Stimulated activated naive CD4-positive, alpha-beta T cell treated with Interleukin-2 at 50 U/mL for 16 hours (primary cell): ENCODE measurements around the gene DUSP6.
A peak's percentile ranks its signal among the peaks of the same experiment; 100 is the strongest.

ENCODE experiments used
- DNase-seq: peaks from one replicate; lab custom pipeline; 2025; lab: John Stamatoyannopoulos, UW

DUSP6 gene

DNA sequence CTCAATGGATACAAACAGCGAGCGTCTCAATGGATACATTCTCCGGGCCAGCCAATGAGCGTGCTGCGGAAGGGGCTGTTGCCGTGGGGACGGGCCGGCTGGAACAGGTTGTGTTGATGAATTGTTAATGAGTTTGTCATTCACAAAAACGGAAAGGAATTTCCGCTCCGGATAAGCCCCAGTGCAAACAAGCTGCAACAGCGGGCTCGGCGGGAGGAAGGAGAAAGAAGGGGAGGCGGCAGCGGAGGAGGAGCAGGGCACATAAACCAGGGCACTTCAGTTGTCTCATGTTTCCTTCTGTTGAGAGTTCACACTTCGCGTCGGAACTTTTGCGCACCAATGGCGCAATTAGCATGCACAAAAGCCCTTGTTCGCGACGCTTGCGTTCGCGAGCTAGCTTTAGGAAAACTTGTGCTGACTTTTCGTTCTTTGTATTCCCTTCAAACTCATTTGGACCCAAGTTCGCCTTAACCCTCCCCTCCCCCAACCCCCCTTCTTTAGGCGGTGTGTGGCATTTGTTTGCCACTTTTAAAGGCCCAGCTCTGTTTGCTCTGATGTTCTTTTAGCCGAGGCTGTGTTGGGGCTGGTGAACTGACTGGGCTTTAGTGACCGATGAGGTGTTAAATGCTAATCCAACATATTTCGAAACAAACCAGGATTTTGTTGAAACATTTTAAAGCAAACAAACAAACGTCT lies at the start of gene DUSP6:
Gene DUSP6 (minus strand): TSS at position 10 of the 696 bp plus-strand sequence. CDS start 462 bp downstream, outside the sequence.
- DNase-seq, result peak; percentile 88

DNA sequence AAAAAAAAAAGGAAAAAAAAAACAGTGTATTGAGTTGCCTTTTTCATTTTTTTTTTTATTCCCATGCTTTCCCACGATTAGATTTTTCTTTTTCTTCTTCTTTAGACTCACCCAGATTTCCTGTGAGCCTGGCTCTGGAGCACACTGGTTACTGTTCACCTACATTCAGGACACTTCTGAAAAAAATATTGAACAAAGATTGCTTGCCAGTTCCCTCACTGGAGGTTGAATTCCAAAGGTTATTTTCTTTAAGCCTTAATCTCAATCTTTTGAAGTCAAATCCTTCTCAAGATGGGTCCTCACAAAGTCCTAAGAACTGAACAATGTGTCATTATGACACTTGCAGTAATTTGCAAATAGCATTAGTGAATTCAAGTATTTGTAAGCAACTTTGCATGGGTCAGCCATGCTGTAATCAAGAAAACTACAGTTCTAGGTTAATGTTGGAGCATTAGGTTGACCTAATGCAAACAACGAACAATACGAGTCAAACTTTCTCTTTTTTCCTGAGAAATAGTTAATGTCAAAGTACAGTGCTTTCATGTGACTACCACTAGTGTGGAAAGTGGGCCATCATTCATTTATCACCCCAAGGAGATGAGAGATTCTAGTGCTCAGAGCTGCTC lies 49.2 kb upstream of the DUSP6 start:
- no peak for DNase-seq

- no peak for DNase-seq
Measured at GRCh38 chr12:89400415-89400814, 48.1 kb upstream of the DUSP6 start.

- DNase-seq, result no peak
Measured at GRCh38 chr12:89395712-89396111, 43.4 kb upstream of the DUSP6 start.

DNA sequence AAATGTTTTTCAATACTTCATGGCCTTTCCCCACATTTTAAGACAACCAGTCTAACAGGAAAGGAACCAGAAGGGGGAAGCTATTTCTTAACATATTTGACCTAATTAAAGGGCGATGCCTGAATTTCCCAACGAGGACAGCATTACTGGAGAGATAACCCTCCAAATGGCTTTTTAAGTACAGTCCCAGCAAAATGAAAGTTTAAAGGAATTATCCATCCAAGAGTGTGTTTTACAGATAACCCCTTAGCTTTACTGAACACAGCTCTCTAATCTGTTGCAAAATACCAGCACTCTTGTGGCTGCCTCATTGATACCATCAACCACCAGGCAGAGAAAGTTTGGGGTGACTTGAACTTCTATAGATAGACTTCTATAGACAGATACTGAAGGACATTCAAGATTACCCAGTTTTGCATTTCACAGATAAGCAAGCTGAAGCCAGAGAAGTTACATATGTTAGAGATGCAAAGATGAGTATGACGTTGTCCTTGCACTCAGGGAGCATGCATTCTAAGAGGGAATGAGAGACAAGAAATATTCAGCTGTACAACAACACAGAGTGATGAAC lies 41.3 kb upstream of the DUSP6 start:
- DNase-seq, result no peak

DNA sequence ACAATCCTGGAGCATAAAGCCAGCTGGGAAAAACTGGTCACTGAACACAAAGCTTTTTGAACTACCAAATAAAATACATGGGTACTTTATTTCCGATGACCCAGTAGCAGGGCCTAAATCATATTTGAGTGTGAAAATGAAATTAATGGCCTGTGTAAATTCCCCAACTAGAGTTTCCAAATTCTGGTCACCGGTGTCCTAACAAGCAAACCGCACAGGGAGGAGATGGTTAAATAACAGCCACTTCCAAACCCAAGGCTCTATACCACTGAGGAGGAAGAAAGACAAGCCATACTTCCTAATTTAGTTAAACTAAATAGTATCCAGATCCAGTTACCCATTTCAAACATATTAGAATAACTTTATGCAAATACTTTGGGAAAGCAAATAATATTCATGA lies 40.1 kb upstream of the DUSP6 start:
- no peak for DNase-seq

DNA sequence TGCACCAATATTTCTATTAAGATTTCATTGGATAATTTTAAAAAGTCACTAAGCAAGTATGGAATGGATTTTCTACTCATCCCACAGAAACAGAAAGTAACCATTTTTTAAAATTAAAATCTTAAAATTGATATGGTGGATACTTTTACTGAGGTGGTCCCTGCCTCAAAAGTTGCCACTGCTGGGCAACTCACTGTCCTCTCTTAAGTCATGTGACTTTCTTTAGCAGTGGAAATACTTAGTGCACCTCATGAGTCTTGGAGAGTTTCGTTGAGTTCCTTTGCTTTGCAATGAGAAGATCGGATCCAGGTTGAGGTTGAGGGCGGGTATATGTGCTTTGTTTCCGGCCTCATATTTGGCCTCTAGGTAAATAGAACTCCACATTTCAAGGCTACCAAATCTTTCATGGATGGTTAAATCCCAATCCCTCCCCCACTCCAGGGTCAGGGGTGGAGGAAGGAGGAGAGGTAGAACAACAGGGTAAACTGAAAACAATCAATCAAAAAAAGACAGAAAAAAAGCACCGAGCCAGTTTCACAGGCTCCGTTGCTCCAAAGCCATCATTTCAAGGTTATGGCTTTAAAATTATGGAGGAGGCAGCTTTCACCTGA lies 39.5 kb upstream of the DUSP6 start:
- no peak for DNase-seq

GRCh38 chr12:89390802-89391673 lies 38.7 kb upstream of the DUSP6 start:
- no peak for DNase-seq

DNA sequence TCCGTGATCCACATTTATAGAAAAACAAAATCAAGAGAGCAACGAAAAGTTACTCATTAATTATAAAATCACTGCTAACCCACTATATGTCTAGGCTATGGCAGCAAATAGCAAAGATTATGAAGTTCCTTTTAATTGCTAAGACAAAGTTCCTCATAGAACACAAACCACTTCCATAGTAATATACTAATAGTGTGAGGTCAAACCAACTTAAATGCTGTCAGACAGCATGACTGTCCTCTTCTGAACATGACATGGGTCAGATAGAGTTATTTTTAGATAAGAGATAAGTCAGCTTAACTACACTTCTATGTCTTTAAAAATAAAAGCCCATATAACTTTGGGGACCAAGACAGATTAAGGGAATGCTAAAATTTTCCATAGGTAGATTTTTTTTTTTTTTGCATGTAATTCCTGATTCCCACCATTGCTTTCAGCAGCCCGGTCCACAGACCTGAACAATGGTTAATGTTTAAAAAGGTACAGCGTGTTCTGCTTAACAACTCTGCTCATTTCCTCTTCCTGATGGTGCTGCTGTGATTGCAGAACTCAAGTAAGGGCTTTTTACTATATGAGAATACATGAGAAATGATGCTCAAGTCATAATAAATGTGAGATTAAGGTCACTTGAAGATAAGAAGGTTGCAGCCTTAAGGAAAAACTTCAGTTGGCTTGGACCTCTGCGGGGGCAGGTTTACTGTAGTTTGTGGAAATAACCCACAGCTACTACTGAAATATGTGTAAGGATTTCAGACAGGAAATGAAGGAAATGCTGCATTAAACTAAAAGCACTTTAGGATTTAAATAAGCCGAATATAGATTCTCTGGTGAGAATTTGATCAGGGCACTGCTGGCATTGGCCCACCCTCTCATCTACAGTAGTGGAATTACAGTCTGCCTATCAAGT lies 37.7 kb upstream of the DUSP6 start:
- no peak for DNase-seq

DNA sequence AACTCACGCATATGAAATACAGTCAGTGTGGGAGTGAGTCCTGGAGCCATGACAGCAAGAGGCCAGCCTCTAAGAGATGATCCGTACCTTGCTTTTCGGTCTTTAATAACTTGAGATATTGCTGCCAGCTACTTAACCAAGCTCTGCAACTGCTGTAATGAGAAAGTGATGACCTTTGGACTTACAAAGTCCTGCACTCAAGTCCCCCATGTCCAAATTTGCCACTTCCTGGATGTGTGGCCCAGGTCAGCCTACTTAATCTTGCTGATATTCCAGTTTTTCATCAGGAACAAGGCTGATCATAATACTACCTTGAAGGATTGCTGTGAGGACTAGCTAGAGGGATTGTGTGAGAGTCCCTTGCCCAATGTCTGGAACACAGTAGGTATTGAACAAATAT lies 33.8 kb upstream of the DUSP6 start:
- DNase-seq, result no peak

- DNase-seq, result no peak
Measured at GRCh38 chr12:89384807-89385206, 32.5 kb upstream of the DUSP6 start.

GRCh38 chr12:89384050-89384758 lies 31.9 kb upstream of the DUSP6 start:
- no peak for DNase-seq

- DNase-seq, result no peak
Measured at GRCh38 chr12:89383235-89384049, 31.1 kb upstream of the DUSP6 start.

DNA sequence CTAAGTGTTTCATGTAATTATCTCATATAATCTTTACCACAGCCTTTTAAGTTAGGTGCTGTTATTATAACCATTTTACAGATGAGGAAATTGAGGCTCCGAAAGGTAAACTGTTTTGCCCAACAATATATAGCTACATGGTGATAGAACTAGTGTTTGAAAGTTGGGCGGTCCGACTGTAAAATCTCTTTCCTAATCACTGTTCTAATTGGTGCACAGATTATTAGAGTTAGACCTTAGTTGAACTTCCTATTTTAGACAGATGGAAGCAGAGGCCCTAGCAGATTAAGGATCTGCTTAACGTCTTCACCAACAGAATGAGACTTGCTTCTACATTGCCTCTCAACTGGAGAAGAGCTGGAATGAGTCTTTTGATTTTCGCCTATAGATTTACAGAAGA lies 30.0 kb upstream of the DUSP6 start:
- no peak for DNase-seq

DNA sequence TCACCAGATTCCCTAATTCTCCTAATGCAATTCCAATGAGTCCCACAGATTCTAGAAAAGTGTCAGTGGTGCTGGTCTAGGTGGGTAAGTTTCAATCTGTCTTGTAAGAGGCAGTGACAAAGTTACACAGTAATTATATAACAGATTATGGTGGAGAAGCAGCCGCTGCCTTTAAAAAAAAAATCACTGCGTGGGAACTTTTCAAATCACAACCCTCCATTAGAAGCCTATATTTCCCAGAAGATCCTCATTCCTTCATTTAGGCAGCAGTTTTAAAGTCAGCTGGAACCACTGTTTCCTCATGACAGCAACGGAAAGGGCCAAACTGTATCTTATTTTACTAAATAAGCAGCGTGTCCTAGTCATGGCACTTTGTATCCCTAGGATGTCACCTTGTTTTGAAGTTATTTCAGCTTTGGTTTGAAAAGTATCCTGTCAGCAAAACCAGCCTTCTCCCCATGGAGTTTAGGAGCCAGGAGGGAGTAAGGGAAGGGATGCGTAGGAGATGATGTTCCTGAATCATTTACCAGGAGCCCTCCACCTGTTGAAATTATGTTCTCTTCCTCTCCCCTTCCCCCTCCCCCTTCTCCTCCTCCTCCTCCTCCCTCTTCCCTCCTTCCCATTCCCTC lies 27.7 kb upstream of the DUSP6 start:
- DNase-seq, result no peak

DNA sequence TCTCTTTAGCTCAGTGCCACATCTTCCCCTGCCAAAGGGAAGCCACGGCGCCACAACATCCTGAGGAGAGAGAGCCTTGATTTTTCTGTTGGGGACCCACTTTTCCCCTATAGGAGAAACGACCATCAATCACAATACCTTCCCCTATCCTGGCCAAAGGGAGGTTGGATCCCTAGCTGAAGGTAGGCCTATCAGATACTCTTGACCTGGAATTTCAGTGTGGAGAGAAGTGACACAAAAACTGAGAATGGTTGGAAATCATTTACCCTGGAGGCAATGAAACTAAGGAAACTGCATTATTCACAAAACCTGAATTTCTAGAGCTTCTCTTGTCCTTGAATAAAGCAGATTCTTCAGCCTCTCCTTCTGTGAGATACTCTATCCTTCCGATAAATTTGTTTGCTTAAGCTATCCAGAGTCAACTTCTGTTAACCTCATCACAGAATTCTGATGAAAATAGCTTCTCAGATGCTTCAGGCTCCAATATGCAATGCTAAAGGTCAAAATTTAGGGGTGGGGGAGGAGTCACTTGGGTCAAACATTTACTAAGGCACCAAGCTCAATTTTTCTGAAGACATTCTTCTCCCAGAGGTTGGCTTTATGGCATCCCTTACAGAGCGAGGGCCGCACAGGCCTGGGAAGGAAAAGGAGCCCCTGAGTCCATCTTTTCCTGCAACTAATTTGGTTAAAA lies 27.0 kb upstream of the DUSP6 start:
- no peak for DNase-seq

GRCh38 chr12:89376844-89377243 lies 24.5 kb upstream of the DUSP6 start:
- DNase-seq, result no peak

DNA sequence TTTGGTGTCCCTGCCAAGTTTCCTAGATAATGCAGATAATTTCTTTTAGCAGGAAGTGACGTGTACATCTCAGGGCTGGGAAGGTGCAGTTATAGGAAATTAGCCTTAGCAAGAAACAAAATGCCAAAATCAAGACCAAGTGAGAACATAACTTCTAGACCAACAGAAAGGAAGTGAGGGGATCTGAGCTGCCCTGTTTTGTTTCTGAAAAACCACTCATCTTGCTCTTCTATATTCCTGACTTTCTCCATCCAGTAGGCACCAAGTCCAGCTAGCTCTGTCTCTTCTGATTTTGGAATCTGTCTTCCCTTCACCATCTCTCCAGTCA lies 23.9 kb upstream of the DUSP6 start:
- DNase-seq, result no peak
